Measurements from ENCODE around the gene TMEM54. TPM values are rescaled to one million over a fixed set of nuclear protein-coding genes. Genes with fewer than 3 reads are reported as not detected.

The TMEM54 gene
- total and polyA plus RNA-seq, 2 of the 13 experiments (the other 11 are each of a cell fraction or from before 2014, with no cell fraction given) = 2.5 to 2.9 TPM

DNA sequence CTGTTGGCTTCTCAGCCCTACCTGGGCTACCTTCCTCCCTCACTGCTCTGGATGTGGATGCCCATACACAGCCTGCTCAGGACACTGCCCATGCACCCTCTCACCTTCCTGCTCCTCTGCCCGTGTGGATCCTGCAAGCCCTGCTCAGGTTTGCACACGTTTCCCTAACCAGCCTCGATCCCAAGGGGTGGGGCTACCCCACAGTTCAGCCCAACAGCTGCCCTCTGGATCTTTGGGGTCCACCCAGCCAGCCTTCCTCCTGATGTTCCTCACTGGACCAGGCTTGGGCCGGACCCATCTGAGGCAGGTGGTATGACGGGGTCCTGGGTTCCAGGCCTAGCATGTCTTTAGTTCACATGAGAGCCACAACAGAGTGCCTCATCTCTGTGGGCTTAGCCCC is 4.7 kb downstream of the TMEM54 start (continued):
- TF ChIP-seq, protein P1, sequence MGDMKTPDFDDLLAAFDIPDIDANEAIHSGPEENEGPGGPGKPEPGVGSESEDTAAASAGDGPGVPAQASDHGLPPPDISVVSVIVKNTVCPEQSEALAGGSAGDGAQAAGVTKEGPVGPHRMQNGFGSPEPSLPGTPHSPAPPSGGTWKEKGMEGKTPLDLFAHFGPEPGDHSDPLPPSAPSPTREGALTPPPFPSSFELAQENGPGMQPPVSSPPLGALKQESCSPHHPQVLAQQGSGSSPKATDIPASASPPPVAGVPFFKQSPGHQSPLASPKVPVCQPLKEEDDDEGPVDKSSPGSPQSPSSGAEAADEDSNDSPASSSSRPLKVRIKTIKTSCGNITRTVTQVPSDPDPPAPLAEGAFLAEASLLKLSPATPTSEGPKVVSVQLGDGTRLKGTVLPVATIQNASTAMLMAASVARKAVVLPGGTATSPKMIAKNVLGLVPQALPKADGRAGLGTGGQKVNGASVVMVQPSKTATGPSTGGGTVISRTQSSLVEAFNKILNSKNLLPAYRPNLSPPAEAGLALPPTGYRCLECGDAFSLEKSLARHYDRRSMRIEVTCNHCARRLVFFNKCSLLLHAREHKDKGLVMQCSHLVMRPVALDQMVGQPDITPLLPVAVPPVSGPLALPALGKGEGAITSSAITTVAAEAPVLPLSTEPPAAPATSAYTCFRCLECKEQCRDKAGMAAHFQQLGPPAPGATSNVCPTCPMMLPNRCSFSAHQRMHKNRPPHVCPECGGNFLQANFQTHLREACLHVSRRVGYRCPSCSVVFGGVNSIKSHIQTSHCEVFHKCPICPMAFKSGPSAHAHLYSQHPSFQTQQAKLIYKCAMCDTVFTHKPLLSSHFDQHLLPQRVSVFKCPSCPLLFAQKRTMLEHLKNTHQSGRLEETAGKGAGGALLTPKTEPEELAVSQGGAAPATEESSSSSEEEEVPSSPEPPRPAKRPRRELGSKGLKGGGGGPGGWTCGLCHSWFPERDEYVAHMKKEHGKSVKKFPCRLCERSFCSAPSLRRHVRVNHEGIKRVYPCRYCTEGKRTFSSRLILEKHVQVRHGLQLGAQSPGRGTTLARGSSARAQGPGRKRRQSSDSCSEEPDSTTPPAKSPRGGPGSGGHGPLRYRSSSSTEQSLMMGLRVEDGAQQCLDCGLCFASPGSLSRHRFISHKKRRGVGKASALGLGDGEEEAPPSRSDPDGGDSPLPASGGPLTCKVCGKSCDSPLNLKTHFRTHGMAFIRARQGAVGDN (CRISPR knock-in tag; IDR thresholded peaks at IDR 0.05) = no peak
- no peak for TF ChIP-seq MBNL3 (CRISPR knock-in tag; conservative IDR thresholded peaks at IDR 0.05)
- TF ChIP-seq, protein P2, sequence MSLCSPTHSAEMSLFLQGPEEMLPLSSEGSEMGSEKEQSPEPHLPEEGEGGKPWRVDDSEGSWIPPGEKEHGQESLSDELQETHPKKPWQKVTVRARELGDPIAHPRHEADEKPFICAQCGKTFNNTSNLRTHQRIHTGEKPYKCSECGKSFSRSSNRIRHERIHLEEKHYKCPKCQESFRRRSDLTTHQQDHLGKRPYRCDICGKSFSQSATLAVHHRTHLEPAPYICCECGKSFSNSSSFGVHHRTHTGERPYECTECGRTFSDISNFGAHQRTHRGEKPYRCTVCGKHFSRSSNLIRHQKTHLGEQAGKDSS (CRISPR knock-in tag; IDR thresholded peaks at IDR 0.05; ENCODE audit: borderline replicate concordance, low read depth) = no peak
- no peak for TF ChIP-seq HOXA3 (CRISPR knock-in tag; IDR thresholded peaks at IDR 0.05)
- TF ChIP-seq, protein P3, sequence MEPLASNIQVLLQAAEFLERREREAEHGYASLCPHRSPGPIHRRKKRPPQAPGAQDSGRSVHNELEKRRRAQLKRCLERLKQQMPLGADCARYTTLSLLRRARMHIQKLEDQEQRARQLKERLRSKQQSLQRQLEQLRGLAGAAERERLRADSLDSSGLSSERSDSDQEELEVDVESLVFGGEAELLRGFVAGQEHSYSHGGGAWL (CRISPR knock-in tag; IDR thresholded peaks at IDR 0.05) = no peak
- TF ChIP-seq, protein P4, sequence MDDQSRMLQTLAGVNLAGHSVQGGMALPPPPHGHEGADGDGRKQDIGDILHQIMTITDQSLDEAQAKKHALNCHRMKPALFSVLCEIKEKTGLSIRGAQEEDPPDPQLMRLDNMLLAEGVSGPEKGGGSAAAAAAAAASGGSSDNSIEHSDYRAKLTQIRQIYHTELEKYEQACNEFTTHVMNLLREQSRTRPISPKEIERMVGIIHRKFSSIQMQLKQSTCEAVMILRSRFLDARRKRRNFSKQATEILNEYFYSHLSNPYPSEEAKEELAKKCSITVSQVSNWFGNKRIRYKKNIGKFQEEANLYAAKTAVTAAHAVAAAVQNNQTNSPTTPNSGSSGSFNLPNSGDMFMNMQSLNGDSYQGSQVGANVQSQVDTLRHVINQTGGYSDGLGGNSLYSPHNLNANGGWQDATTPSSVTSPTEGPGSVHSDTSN (CRISPR knock-in tag; IDR thresholded peaks at IDR 0.05; ENCODE audit: borderline replicate concordance) = no peak
